OCI-LY1 (cell line): ENCODE data around the gene CMTM5.

Source experiments
- EZH2 ChIP-seq: fragments of 200-600 bp; sonication (generic), shearing (Covaris generic); IDR thresholded peaks from 2 replicates; pipeline ENCODE4 v1.8.0; 2017; ENCODE audit warnings: borderline replicate concordance, mixed run types, mild to moderate bottlenecking, antibody characterized with exemption, low read length, moderate library complexity, mixed read lengths
- TF ChIP-seq, protein P1 (sequence below): fragments of 200-600 bp; sonication (generic), shearing (Covaris generic); IDR thresholded peaks from 2 replicates; pipeline ENCODE4 v1.5.1; 2017; ENCODE audit warnings: mild to moderate bottlenecking, antibody characterized with exemption, low read length, moderate library complexity, mixed read lengths

GRCh38 chr14:23411563-23412525 is 35.0 kb downstream of the CMTM5 start:
- TF ChIP-seq, protein P1, sequence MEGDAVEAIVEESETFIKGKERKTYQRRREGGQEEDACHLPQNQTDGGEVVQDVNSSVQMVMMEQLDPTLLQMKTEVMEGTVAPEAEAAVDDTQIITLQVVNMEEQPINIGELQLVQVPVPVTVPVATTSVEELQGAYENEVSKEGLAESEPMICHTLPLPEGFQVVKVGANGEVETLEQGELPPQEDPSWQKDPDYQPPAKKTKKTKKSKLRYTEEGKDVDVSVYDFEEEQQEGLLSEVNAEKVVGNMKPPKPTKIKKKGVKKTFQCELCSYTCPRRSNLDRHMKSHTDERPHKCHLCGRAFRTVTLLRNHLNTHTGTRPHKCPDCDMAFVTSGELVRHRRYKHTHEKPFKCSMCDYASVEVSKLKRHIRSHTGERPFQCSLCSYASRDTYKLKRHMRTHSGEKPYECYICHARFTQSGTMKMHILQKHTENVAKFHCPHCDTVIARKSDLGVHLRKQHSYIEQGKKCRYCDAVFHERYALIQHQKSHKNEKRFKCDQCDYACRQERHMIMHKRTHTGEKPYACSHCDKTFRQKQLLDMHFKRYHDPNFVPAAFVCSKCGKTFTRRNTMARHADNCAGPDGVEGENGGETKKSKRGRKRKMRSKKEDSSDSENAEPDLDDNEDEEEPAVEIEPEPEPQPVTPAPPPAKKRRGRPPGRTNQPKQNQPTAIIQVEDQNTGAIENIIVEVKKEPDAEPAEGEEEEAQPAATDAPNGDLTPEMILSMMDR: no peak
- no peak for TF ChIP-seq EZH2
